ENCODE results near the gene UHRF2. TPM values are rescaled to one million over a fixed set of nuclear protein-coding genes. Genes with fewer than 3 reads are reported as not detected.

The UHRF2 gene
- total and polyA plus RNA-seq, 7 experiments from 2014 or later: 11.4 to 117 (median 95.2) TPM

- POLR2A ChIA-PET: no interaction called here
- no peak overlapping the region for H3K27ac Mint-ChIP-seq
- no peaks in the 10 kb centered on the region for H3K27me3 Mint-ChIP-seq
- DNase-seq (no peak), ATAC-seq (no peak)
- intact Hi-C loops (cut with micrococcal nuclease): no loop called here
- Histone ChIP-seq H3K27me3 (ENCODE audit: control insufficient read depth in 2 of 2, insufficient read depth in 2 of 2, low read length in 2 of 2) (no peaks in the 10 kb centered on the region), H3K9me3 (ENCODE audit: control insufficient read depth in 2 of 3, low read length in 3 of 3) (no peaks in the 10 kb centered on the region), H3K4me3 (ENCODE audit: low read length) (no peak overlapping the region), H3K4me1 (ENCODE audit: control insufficient read depth in 2 of 2, insufficient read depth in 2 of 2, low read length in 2 of 2) (no peaks in the 10 kb centered on the region), H3K27ac (ENCODE audit: low read depth, low read length) (no peak overlapping the region), H3K36me3 (ENCODE audit: control insufficient read depth in 2 of 3, insufficient read depth in 3 of 3, low read length in 3 of 3) (peaks cover 0 to 59% (median 17%) of the 10 kb centered on the region in 3 experiments)
- CTCF ChIA-PET: no interaction called here
- H3K36me3 Mint-ChIP-seq: peaks cover 5 to 22% (median 16%) of the 10 kb centered on the region in 5 donors
- no peak overlapping the region for H3K4me3 Mint-ChIP-seq
- no peaks in the 10 kb centered on the region for H3K9me3 Mint-ChIP-seq
- peaks cover 0 to 5% (median 0%) of the 10 kb centered on the region in 7 donors for H3K4me1 Mint-ChIP-seq
These were observed 67.0 kb downstream of the UHRF2 start for GRCh38 chr9:6479959-6480358.

- Mint-ChIP-seq H3K4me1 (peaks cover 0 to 2% (median 0%) of the 10 kb centered on the region in 7 donors), H3K4me3 (no peak overlapping the region), H3K36me3 (peaks cover 13 to 33% (median 21%) of the 10 kb centered on the region in 5 donors), H3K27me3 (no peaks in the 10 kb centered on the region), H3K9me3 (no peaks in the 10 kb centered on the region), H3K27ac (no peak overlapping the region)
- ChIA-PET CTCF (interaction anchor here (0.7 kb wide), 1 partner anchor 98 kb away, joined by 3 read pairs; no protein-coding TSS in a partner anchor), POLR2A (no interaction called here)
- no peaks in the 10 kb centered on the region for H3K4me1 ChIP-seq (ENCODE audit: control insufficient read depth in 2 of 2, insufficient read depth in 2 of 2, low read length in 2 of 2)
- DNase-seq (no peak), ATAC-seq (no peak)
- H3K4me3 ChIP-seq (ENCODE audit: low read length): no peak overlapping the region
- H3K9me3 ChIP-seq (ENCODE audit: control insufficient read depth in 2 of 3, low read length in 3 of 3): no peaks in the 10 kb centered on the region
- H3K27me3 ChIP-seq (ENCODE audit: control insufficient read depth in 2 of 2, insufficient read depth in 2 of 2, low read length in 2 of 2): no peaks in the 10 kb centered on the region
- no peak overlapping the region for H3K27ac ChIP-seq (ENCODE audit: low read depth, low read length)
- H3K36me3 ChIP-seq (ENCODE audit: control insufficient read depth in 2 of 3, insufficient read depth in 3 of 3, low read length in 3 of 3): peaks cover 3 to 75% (median 12%) of the 10 kb centered on the region in 3 experiments
- intact Hi-C loops (cut with micrococcal nuclease): no loop called here
These were observed 71.2 kb downstream of the UHRF2 start for GRCh38 chr9:6484210-6484609.

GRCh38 chr9:6488395-6488794 lies 75.4 kb downstream of the UHRF2 start:
- POLR2A ChIA-PET: interaction anchor here (1.2 kb wide), 1 partner anchor 76 kb away, joined by 3 read pairs; the partner anchor contains the start of gene UHRF2
- CTCF ChIA-PET: no interaction called here
- no peaks in the 10 kb centered on the region for H3K27me3 Mint-ChIP-seq
- H3K9me3 ChIP-seq (ENCODE audit: control insufficient read depth in 2 of 3, low read length in 3 of 3): no peaks in the 10 kb centered on the region
- intact Hi-C loops (cut with micrococcal nuclease): loop anchor here in 1 of 2 donors (2.0 kb wide), 1 partner anchor 76 kb away; the partner anchor contains the start of gene UHRF2
- H3K4me1 ChIP-seq (ENCODE audit: control insufficient read depth in 2 of 2, insufficient read depth in 2 of 2, low read length in 2 of 2): no peaks in the 10 kb centered on the region
- peak in 1 of 9 donors; percentile 0 for DNase-seq
- no peak overlapping the region for H3K27ac ChIP-seq (ENCODE audit: low read depth, low read length)
- peaks cover 5 to 49% (median 8%) of the 10 kb centered on the region in 3 experiments for H3K36me3 ChIP-seq (ENCODE audit: control insufficient read depth in 2 of 3, insufficient read depth in 3 of 3, low read length in 3 of 3)
- H3K36me3 Mint-ChIP-seq: peaks cover 10 to 36% (median 18%) of the 10 kb centered on the region in 5 donors
- H3K27ac Mint-ChIP-seq: no peak overlapping the region
- no peak for ATAC-seq
- H3K9me3 Mint-ChIP-seq: no peaks in the 10 kb centered on the region
- H3K4me3 Mint-ChIP-seq: no peak overlapping the region
- no peaks in the 10 kb centered on the region for H3K27me3 ChIP-seq (ENCODE audit: control insufficient read depth in 2 of 2, insufficient read depth in 2 of 2, low read length in 2 of 2)
- peaks cover 0 to 17% (median 6%) of the 10 kb centered on the region in 7 donors for H3K4me1 Mint-ChIP-seq
- no peak overlapping the region for H3K4me3 ChIP-seq (ENCODE audit: low read length)

GRCh38 chr9:6489099-6489498 lies 76.1 kb downstream of the UHRF2 start:
- H3K4me1 Mint-ChIP-seq: peaks cover 0 to 17% (median 6%) of the 10 kb centered on the region in 7 donors
- H3K9me3 Mint-ChIP-seq: no peaks in the 10 kb centered on the region
- H3K4me3 Mint-ChIP-seq: no peak overlapping the region
- no peak for ATAC-seq
- H3K27ac Mint-ChIP-seq: no peak overlapping the region
- CTCF ChIA-PET: no interaction called here
- Histone ChIP-seq H3K36me3 (ENCODE audit: control insufficient read depth in 2 of 3, insufficient read depth in 3 of 3, low read length in 3 of 3) (peaks cover 5 to 47% (median 8%) of the 10 kb centered on the region in 3 experiments), H3K27ac (ENCODE audit: low read depth, low read length) (no peak overlapping the region), H3K27me3 (ENCODE audit: control insufficient read depth in 2 of 2, insufficient read depth in 2 of 2, low read length in 2 of 2) (no peaks in the 10 kb centered on the region), H3K9me3 (ENCODE audit: control insufficient read depth in 2 of 3, low read length in 3 of 3) (no peaks in the 10 kb centered on the region), H3K4me1 (ENCODE audit: control insufficient read depth in 2 of 2, insufficient read depth in 2 of 2, low read length in 2 of 2) (no peaks in the 10 kb centered on the region), H3K4me3 (ENCODE audit: low read length) (no peak overlapping the region)
- DNase-seq: no peak
- POLR2A ChIA-PET: interaction anchor here (1.2 kb wide), 1 partner anchor 76 kb away, joined by 3 read pairs; the partner anchor contains the start of gene UHRF2
- no peaks in the 10 kb centered on the region for H3K27me3 Mint-ChIP-seq
- intact Hi-C loops (cut with micrococcal nuclease): loop anchor here in 1 of 2 donors (2.0 kb wide), 1 partner anchor 76 kb away; the partner anchor contains the start of gene UHRF2
- peaks cover 10 to 40% (median 24%) of the 10 kb centered on the region in 5 donors for H3K36me3 Mint-ChIP-seq

GRCh38 chr9:6490863-6491262 lies 77.9 kb downstream of the UHRF2 start:
- ChIA-PET CTCF (interaction anchor here (0.6 kb wide), 1 partner anchor 34 kb away, joined by 8 read pairs; no protein-coding TSS in a partner anchor), POLR2A (interaction anchor here (0.6 to 1.7 kb wide), 2 partner anchors 77 to 373 kb away, joined by 3 to 5 read pairs; partner anchors contain the start of gene UHRF2)
- no peaks in the 10 kb centered on the region for H3K9me3 Mint-ChIP-seq
- Histone ChIP-seq H3K9me3 (ENCODE audit: control insufficient read depth in 2 of 3, low read length in 3 of 3) (no peaks in the 10 kb centered on the region), H3K4me1 (ENCODE audit: control insufficient read depth in 2 of 2, insufficient read depth in 2 of 2, low read length in 2 of 2) (no peaks in the 10 kb centered on the region), H3K27ac (ENCODE audit: low read depth, low read length) (no peak overlapping the region), H3K4me3 (ENCODE audit: low read length) (no peak overlapping the region), H3K27me3 (ENCODE audit: control insufficient read depth in 2 of 2, insufficient read depth in 2 of 2, low read length in 2 of 2) (no peaks in the 10 kb centered on the region), H3K36me3 (ENCODE audit: control insufficient read depth in 2 of 3, insufficient read depth in 3 of 3, low read length in 3 of 3) (peaks cover 8 to 43% (median 11%) of the 10 kb centered on the region in 3 experiments)
- no peaks in the 10 kb centered on the region for H3K27me3 Mint-ChIP-seq
- H3K4me1 Mint-ChIP-seq: peaks cover 0 to 18% (median 6%) of the 10 kb centered on the region in 7 donors
- no peak overlapping the region for H3K4me3 Mint-ChIP-seq
- H3K36me3 Mint-ChIP-seq: peaks cover 3 to 39% (median 16%) of the 10 kb centered on the region in 5 donors
- no peak for DNase-seq
- H3K27ac Mint-ChIP-seq: peak overlapping the region in 3 of 9 donors; percentile 23 to 67 (median 32)
- no peak for ATAC-seq
- intact Hi-C loops (cut with micrococcal nuclease): loop anchor here in 1 of 2 donors (5.0 to 10.0 kb wide), 2 partner anchors 74 to 136 kb away; no protein-coding TSS in a partner anchor

- Histone ChIP-seq H3K27ac (ENCODE audit: low read depth, low read length) (no peak overlapping the region), H3K9me3 (ENCODE audit: control insufficient read depth in 2 of 3, low read length in 3 of 3) (no peaks in the 10 kb centered on the region), H3K4me1 (ENCODE audit: control insufficient read depth in 2 of 2, insufficient read depth in 2 of 2, low read length in 2 of 2) (no peaks in the 10 kb centered on the region), H3K27me3 (ENCODE audit: control insufficient read depth in 2 of 2, insufficient read depth in 2 of 2, low read length in 2 of 2) (no peaks in the 10 kb centered on the region), H3K36me3 (ENCODE audit: control insufficient read depth in 2 of 3, insufficient read depth in 3 of 3, low read length in 3 of 3) (peaks cover 8 to 46% (median 10%) of the 10 kb centered on the region in 3 experiments), H3K4me3 (ENCODE audit: low read length) (no peak overlapping the region)
- ATAC-seq: no peak
- Mint-ChIP-seq H3K27me3 (no peaks in the 10 kb centered on the region), H3K36me3 (peaks cover 4 to 49% (median 28%) of the 10 kb centered on the region in 5 donors), H3K4me1 (peaks cover 0 to 14% (median 5%) of the 10 kb centered on the region in 7 donors), H3K4me3 (no peak overlapping the region), H3K27ac (peak overlapping the region in 2 of 9 donors; percentile 1 to 18), H3K9me3 (no peaks in the 10 kb centered on the region)
- ChIA-PET CTCF (no interaction called here), POLR2A (no interaction called here)
- DNase-seq: no peak
- intact Hi-C loops (cut with micrococcal nuclease): loop anchor here in 1 of 2 donors (10.0 kb wide), 1 partner anchor 141 kb away; no protein-coding TSS in a partner anchor
These were observed 82.5 kb downstream of the UHRF2 start for GRCh38 chr9:6495466-6495865.

All from naive thymus-derived CD4-positive, alpha-beta T cell (primary cell).